Left lung (tissue), 10 donors: ENCODE results near the gene ROBO1. TPM values are rescaled to one million over a fixed set of nuclear protein-coding genes. Genes with fewer than 3 reads are reported as not detected.

Experiments used
- ATAC-seq: fragments of 200-7000 bp; cut with Tn5 transposase; one replicate; pipeline ENCODE4 v1.9.1; 2020; ENCODE audit warnings: moderate library complexity
- DNase-seq, 4 donors: peaks; one replicate each; pipeline ENCODE4 v3.0.0-alpha.2; 2013 to 2020
- H3K27ac ChIP-seq, 2 donors: fragments of 200-600 bp; sonication (generic) in 1 of 2; one replicate each; pipeline versions ENCODE4 v1.5.0 to v1.8.0; 2020 to 2021
- H3K27me3 ChIP-seq, 2 donors: fragments of 200-600 bp; sonication (generic) in 1 of 2; one replicate each; pipeline versions ENCODE4 v1.5.0 to v1.8.0; 2020 to 2021
- H3K36me3 ChIP-seq, 2 donors: fragments of 200-600 bp; sonication (generic) in 1 of 2; one replicate each; pipeline versions ENCODE4 v1.5.0 to v1.8.0; 2020 to 2021
- H3K4me1 ChIP-seq, 2 donors: fragments of 200-600 bp; one replicate each; pipeline ENCODE4 v1.8.0; 2021
- H3K4me3 ChIP-seq, 2 donors: fragments of 200-600 bp; sonication (generic) in 1 of 2; one replicate each; pipeline versions ENCODE4 v1.5.0 to v1.8.0; 2020 to 2021; ENCODE audit warnings: mild to moderate bottlenecking in 1 of 2
- H3K9me3 ChIP-seq, 2 donors: fragments of 200-600 bp; sonication (generic) in 1 of 2; one replicate each; pipeline versions ENCODE4 v1.5.0 to v1.8.0; 2020 to 2021
- CTCF ChIP-seq, 2 donors: fragments of 200-600 bp; sonication (generic) in 1 of 2; IDR thresholded peaks; one replicate each; pipeline versions ENCODE4 v1.5.0 to v1.8.0; 2021; ENCODE audit warnings: antibody characterized with exemption in 2 of 2
- intact Hi-C, 2 donors: fragments of 100-400 bp; cut with DNase I; formaldehyde crosslinking; loops; one replicate each; pipeline versions ENCODE4 v1.11.2 to v1.14.2; 2022
- polyA plus RNA-seq, 6 donors: library from polyadenylated mRNA; unstranded; fragments of 120-200 nt; gene quantifications; one replicate each; pipeline ENCODE4 v1.2.1, GENCODE V29; 2013; ENCODE audit not compliant: insufficient read length in 6 of 6
- total RNA-seq, 2 donors: library from RNA; stranded (reverse); fragmentation: NEBNext Ultra II Directional; extraction: Animal tissue kit (Norgen Biotek cat#: 25700); gene quantifications; one replicate each; pipeline ENCODE4 v1.2.1, GENCODE V29; 2021
- donor health status: DM: no; HTN: yes; CAD: no.
- donor health status: DM: no; HTN: no; CAD: no.

ROBO1 gene
- total and polyA plus RNA-seq, 8 donors, result 20.3 to 134 (median 102) TPM

GRCh38 chr3:79115458-79115857 lies 652.3 kb downstream of the ROBO1 start:
- ATAC-seq (no peak), DNase-seq (no peak)
- Histone ChIP-seq H3K4me1 (no peaks in the 10 kb centered on the region), H3K9me3 (no peaks in the 10 kb centered on the region), H3K36me3 (no peaks in the 10 kb centered on the region), H3K27ac (no peak overlapping the region), H3K27me3 (no peaks in the 10 kb centered on the region), H3K4me3 (no peak overlapping the region)
- intact Hi-C loops, result no loop called here
- no peak for TF ChIP-seq CTCF (IDR thresholded peaks at IDR 0.05)

GRCh38 chr3:79113876-79114275 lies 653.9 kb downstream of the ROBO1 start:
- no peak overlapping the region for H3K4me3 ChIP-seq
- intact Hi-C loops, result no loop called here
- H3K27ac ChIP-seq, result no peak overlapping the region
- no peaks in the 10 kb centered on the region for H3K36me3 ChIP-seq
- DNase-seq (no peak), ATAC-seq (no peak)
- no peaks in the 10 kb centered on the region for H3K9me3 ChIP-seq
- no peaks in the 10 kb centered on the region for H3K4me1 ChIP-seq
- TF ChIP-seq CTCF (IDR thresholded peaks at IDR 0.05), result no peak
- H3K27me3 ChIP-seq, result no peaks in the 10 kb centered on the region

GRCh38 chr3:79111375-79112052 lies 656.3 kb downstream of the ROBO1 start:
- ATAC-seq, result no peak
- DNase-seq, result no peak
- Histone ChIP-seq H3K4me1 (no peaks in the 10 kb centered on the region), H3K36me3 (no peaks in the 10 kb centered on the region), H3K9me3 (no peaks in the 10 kb centered on the region), H3K27ac (no peak overlapping the region), H3K4me3 (no peak overlapping the region), H3K27me3 (no peaks in the 10 kb centered on the region)
- no peak for TF ChIP-seq CTCF (IDR thresholded peaks at IDR 0.05)
- intact Hi-C loops, result no loop called here

- Histone ChIP-seq H3K9me3 (no peaks in the 10 kb centered on the region), H3K36me3 (no peaks in the 10 kb centered on the region), H3K4me1 (no peaks in the 10 kb centered on the region), H3K4me3 (no peak overlapping the region), H3K27me3 (no peaks in the 10 kb centered on the region), H3K27ac (no peak overlapping the region)
- DNase-seq (no peak), ATAC-seq (no peak)
- no peak for TF ChIP-seq CTCF (IDR thresholded peaks at IDR 0.05)
- intact Hi-C loops, result no loop called here
Observed at GRCh38 chr3:79109754-79110153, 658.0 kb downstream of the ROBO1 start.

GRCh38 chr3:79103307-79103706 lies 664.5 kb downstream of the ROBO1 start:
- ATAC-seq, result no peak
- no peaks in the 10 kb centered on the region for H3K9me3 ChIP-seq
- intact Hi-C loops, result no loop called here
- TF ChIP-seq CTCF (IDR thresholded peaks at IDR 0.05), result no peak
- no peaks in the 10 kb centered on the region for H3K4me1 ChIP-seq
- no peaks in the 10 kb centered on the region for H3K36me3 ChIP-seq
- no peak overlapping the region for H3K27ac ChIP-seq
- no peak overlapping the region for H3K4me3 ChIP-seq
- no peak for DNase-seq
- H3K27me3 ChIP-seq, result no peaks in the 10 kb centered on the region
